GM12891 (cell line): ENCODE results near the gene GDI1.

ENCODE experiments used
- DNase-seq: peaks from one replicate; pipeline ENCODE4 v3.0.0; 2011; ENCODE audit warnings: low spot score; ENCODE audit not compliant: insufficient read length
- FAIRE-seq: peaks from 2 replicates; lab custom pipeline; 2011; peaks lifted over from hg19 to GRCh38; lab: Jason Lieb, UNC
- PAX5 ChIP-seq: IDR thresholded peaks from 2 replicates; pipeline ENCODE4 v1.6.1; 2011; ENCODE audit warnings: low read length, moderate library complexity, mild to moderate bottlenecking; ENCODE audit not compliant: insufficient read depth, severe bottlenecking
- POLR2A ChIP-seq: IDR thresholded peaks from 2 replicates; pipeline ENCODE4 v1.6.1; 2011; ENCODE audit warnings: low read depth, low read length, control low read depth
- POLR2AphosphoS5 ChIP-seq: IDR thresholded peaks from 2 replicates; pipeline ENCODE4 v1.6.1; 2011; ENCODE audit warnings: low read depth, low read length, control low read depth
- POU2F2 ChIP-seq: IDR thresholded peaks from 2 replicates; pipeline ENCODE4 v1.6.1; 2011; ENCODE audit warnings: low read depth, mild to moderate bottlenecking, control low read depth, low read length, moderate library complexity
- SPI1 ChIP-seq: IDR thresholded peaks from 2 replicates; pipeline ENCODE4 v1.6.1; 2011; ENCODE audit warnings: low read depth, low read length, control low read depth
- TAF1 ChIP-seq: IDR thresholded peaks from 2 replicates; pipeline ENCODE4 v1.6.1; 2011; ENCODE audit warnings: low read depth, low read length, control low read depth

GDI1 gene

GRCh38 chrX:154460326-154460725 lies 23.4 kb downstream of the GDI1 start:
- no peak for DNase-seq
- TF ChIP-seq TAF1 (no peak), POLR2A (no peak), POU2F2 (no peak), POLR2AphosphoS5 (no peak), SPI1 (no peak), PAX5 (no peak)
- FAIRE-seq, result peak; percentile 13

GRCh38 chrX:154462396-154462795 lies 25.4 kb downstream of the GDI1 start:
- FAIRE-seq (no peak), DNase-seq (no peak)
- no peak for TF ChIP-seq PAX5
- no peak for TF ChIP-seq POLR2A
- no peak for TF ChIP-seq POLR2AphosphoS5
- TF ChIP-seq POU2F2, result no peak
- TF ChIP-seq SPI1, result no peak
- TF ChIP-seq TAF1, result no peak

DNA sequence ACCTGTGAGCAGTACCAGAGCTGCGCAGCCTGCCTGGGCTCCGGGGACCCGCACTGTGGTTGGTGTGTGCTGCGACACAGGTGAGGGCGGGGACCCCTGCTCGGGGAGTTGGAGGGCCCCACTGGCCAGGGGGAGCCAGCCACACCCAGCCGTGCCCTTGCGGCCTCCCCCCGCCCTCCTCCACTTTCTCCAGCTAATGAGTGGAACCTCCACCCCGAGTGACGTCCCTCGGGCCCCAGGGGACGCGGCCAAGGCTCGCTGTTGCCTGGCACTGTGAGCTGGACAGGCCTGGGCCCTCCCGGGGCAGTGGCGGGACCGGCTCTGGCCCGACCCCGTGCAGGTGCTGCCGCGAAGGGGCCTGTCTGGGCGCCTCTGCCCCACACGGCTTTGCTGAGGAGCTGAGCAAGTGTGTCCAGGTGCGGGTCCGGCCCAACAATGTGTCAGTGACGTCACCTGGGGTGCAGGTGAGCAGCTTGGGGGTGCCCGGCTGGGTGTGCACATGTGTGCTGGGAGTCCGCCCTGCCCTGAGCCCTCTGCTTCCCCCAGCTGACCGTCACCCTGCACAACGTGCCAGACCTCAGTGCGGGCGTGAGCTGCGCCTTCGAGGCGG lies 26.8 kb downstream of the GDI1 start:
- TF ChIP-seq POLR2A, result no peak
- TF ChIP-seq SPI1, result no peak
- TF ChIP-seq POU2F2, result no peak
- TF ChIP-seq PAX5, result no peak
- no peak for TF ChIP-seq POLR2AphosphoS5
- no peak for TF ChIP-seq TAF1
- FAIRE-seq (no peak), DNase-seq (no peak)

DNA sequence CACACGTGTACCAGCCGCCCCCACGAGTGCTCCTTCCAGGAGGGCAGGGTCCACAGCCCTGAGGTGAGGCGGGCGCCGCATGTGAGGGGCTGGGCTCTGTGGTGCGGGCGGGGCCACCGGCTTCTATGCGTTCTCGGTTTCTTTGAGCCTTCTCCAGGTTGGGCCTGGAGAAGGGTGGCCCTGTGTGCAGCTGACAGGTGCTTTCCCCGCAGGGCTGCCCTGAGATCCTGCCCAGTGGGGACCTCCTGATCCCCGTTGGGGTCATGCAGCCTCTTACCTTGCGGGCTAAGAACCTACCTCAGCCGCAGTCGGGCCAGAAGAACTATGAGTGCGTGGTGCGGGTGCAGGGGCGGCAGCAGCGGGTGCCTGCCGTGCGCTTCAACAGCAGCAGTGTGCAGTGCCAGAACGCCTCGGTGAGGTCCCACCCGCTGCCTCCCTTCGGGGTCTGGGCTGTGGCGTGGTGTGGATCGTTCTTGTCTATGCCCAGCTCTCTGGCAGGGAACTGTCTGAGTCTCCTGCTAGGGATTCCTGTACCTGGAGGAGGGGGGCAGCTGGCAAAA lies 27.9 kb downstream of the GDI1 start:
- TF ChIP-seq POLR2AphosphoS5 (no peak), SPI1 (no peak), PAX5 (no peak), POU2F2 (no peak), TAF1 (no peak), POLR2A (no peak)
- no peak for DNase-seq
- FAIRE-seq, result no peak

DNA sequence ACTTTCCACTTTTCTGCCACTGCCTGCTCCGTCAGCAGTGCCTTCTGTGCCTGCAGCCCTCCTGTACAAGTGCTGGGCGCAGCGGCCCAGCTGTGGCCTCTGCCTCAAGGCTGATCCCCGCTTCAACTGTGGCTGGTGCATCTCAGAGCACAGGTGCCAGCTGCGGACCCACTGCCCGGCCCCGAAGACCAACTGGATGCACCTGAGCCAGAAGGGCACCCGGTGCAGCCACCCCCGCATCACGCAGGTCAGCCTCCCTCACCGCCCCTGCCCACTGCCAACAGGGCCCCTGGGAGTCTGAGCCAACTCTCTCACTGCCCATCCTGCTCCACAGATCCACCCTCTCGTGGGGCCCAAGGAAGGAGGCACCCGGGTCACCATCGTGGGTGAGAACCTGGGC lies 28.6 kb downstream of the GDI1 start:
- DNase-seq (no peak), FAIRE-seq (no peak)
- TF ChIP-seq POLR2A (no peak), SPI1 (no peak)

GRCh38 chrX:154466036-154466435 lies 29.1 kb downstream of the GDI1 start:
- TF ChIP-seq POLR2A (no peak), POU2F2 (no peak), SPI1 (no peak), TAF1 (no peak), POLR2AphosphoS5 (no peak), PAX5 (no peak)
- no peak for DNase-seq
- no peak for FAIRE-seq

GRCh38 chrX:154466907-154467306 lies 30.0 kb downstream of the GDI1 start:
- TF ChIP-seq POLR2A, result no peak
- no peak for FAIRE-seq
- DNase-seq, result no peak

- FAIRE-seq (no peak), DNase-seq (no peak)
- no peak for TF ChIP-seq POU2F2
- TF ChIP-seq POLR2A, result no peak
- no peak for TF ChIP-seq PAX5
- no peak for TF ChIP-seq TAF1
- TF ChIP-seq SPI1, result no peak
- no peak for TF ChIP-seq POLR2AphosphoS5
Observed at GRCh38 chrX:154467556-154467955, 30.6 kb downstream of the GDI1 start.

GRCh38 chrX:154468217-154468616 lies 31.3 kb downstream of the GDI1 start:
- no peak for TF ChIP-seq POLR2A
- TF ChIP-seq TAF1, result no peak
- no peak for TF ChIP-seq POLR2AphosphoS5
- TF ChIP-seq SPI1, result no peak
- TF ChIP-seq POU2F2, result no peak
- TF ChIP-seq PAX5, result no peak
- DNase-seq, result no peak
- no peak for FAIRE-seq

DNA sequence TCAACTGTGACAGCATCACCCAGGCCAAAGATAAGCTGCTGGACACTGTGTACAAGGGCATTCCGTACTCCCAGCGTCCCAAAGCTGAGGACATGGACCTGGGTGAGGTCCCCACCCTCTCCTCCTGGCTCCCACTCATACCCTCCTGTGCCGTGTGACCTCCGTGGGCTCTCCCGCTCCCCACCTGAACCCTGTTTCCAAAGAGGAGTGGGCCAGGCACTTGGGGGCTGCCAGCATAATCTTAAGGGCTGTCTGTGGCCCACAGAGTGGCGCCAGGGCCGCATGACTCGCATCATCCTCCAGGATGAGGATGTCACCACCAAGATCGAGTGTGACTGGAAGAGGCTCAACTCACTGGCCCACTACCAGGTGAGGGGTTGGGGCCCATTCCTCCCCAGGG lies 32.2 kb downstream of the GDI1 start:
- no peak for TF ChIP-seq PAX5
- TF ChIP-seq SPI1, result no peak
- DNase-seq (no peak), FAIRE-seq (no peak)

DNA sequence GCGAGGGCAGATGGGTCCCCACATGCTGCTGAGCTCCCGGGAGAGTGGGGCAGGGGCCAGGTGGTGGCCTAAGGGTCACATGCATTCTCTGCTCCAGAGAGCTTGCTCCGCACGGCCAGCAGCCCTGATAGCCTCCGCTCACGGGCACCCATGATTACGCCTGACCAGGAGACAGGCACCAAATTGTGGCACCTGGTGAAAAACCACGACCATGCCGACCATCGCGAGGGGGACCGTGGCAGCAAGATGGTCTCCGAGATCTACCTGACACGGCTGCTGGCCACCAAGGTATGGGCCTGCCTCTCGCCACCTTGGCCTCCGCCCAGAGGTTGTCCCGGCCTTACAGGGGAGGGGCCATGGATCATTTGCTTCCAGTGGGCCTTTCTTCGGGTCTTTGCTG lies 32.9 kb downstream of the GDI1 start:
- DNase-seq, result no peak
- TF ChIP-seq PAX5 (no peak), POLR2AphosphoS5 (no peak), POU2F2 (no peak), POLR2A (no peak), SPI1 (no peak), TAF1 (no peak)
- no peak for FAIRE-seq
